Stimulated activated CD8-positive, alpha-beta memory T cell treated with anti-CD3 and anti-CD28 coated beads, Interleukin-12 subunit alpha, Interleukin-12 subunit beta, amount 100 ng/mL, for 4 hours (primary cell): ENCODE measurements around the gene ANK2.

Experiments used
- DNase-seq: peaks from one replicate; pipeline ENCODE4 v3.0.0-alpha.2; 2020; ENCODE audit warnings: low read depth

ANK2 gene

GRCh38 chr4:113289766-113290165, 240.3 kb downstream of the ANK2 start:
- no peak for DNase-seq

DNA sequence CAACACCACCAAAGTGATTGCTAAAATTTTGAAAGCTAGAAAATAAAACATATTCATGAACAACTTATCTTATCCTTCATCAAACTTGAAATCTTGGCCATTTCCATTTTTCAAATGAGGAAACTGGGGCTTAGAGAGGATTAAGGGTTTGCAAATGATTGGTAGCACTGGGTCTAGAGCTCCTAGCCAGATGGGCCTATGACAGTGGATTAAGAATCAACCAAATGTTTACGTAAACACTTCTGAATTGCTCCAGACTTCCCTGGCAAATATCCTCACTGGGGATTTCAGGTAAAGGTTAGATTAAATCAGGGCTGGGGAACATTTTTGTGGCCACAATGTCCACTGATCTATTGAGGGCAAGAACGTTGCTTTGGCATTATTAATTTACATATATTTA, 241.2 kb downstream of the ANK2 start:
- no peak for DNase-seq

DNA sequence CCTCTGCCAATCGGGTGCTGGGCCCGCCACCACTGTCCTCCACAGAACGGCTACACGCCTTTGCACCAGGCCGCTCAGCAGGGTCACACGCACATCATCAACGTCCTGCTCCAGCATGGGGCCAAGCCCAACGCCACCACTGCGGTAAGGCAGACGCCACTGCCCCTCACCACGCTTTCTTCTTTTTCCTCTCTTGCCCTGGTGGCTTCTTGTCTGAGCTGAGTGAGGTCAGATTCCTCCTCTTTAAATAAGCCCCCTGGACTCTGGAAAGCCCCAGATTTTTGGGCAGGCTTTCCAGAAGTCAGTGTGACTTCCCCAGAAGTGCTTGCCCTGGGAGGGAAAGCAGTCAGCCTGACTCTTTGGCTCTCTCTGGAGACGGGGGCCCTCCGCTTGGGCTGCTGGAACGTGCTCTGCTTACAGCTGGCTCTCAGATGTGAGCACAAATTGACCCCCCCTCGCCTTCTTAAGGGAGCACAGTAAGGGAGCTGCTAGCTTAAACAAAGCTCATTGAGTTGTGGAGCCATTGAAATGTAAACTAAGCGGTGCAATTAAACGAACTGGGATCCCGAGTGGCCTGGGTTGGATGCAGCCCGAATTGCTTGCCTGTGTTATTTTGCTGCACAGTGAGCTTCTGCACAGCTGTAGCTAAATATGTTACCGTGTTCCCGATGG, 243.1 kb downstream of the ANK2 start:
- DNase-seq: no peak

DNA sequence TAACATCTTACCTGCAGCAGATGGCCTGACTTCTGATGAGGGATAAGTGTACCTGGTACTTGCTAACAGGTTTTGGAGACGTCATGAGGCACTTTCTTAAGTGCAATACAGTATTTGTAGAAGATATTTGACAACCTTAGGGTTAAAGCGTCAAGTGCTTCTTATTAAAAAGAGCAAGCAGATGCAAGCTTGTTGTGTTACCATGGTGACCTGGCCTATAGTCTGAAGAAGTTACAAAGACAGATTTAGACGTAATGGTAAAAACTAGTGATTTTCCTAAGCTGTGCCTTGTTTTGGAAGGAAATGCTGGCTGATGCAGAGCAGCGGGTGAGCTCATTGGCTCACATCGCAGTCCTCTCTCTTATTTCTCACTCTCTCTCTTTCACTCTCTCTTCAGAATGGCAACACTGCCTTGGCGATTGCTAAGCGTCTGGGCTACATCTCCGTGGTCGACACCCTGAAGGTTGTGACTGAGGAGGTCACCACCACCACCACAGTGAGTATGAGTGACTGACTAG, 243.6 kb downstream of the ANK2 start:
- no peak for DNase-seq

DNA sequence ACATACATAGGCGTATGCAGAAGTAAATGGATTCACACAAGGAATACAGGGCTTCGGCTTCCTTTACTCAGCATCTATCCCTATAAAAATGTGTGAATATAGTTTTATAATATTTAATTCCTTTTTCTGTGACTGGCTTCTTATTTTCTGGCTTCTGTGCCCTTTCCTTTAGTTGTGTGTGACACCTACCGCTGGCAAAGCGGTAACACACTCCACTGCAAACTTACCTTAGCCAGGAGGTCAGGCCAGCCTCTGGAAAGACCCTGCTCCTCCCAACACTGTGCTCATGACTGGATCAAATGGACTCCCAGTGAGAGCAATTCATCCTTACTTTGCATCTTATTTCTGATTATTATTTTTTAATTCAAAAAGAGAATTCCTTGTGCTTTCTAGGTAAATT, 244.2 kb downstream of the ANK2 start:
- DNase-seq: no peak

DNA sequence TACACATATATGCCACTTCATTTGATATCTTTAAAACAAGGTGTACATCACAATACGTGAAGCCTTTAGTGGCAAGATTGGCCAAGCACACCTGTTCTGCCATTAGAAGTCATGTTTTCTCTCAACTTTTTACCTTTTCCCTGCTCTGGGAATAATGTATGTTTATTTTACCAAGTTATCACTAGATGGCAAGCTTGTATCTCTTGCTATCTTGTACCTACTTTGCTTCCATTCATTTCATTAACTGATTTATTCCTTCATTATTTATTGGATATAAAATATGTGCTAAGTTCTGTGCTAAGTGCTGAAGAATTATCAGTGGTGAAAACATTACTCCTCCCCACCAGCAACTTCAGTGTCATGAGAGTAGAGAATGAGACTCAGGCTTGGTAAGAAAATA, 245.5 kb downstream of the ANK2 start:
- DNase-seq: no peak

- DNase-seq: no peak
Observed at GRCh38 chr4:113300471-113300928, 251.0 kb downstream of the ANK2 start.

GRCh38 chr4:113302051-113302450, 252.6 kb downstream of the ANK2 start:
- DNase-seq: no peak

- DNase-seq: no peak
Observed at GRCh38 chr4:113303315-113303714, 253.9 kb downstream of the ANK2 start.

GRCh38 chr4:113311047-113311446, 261.6 kb downstream of the ANK2 start:
- no peak for DNase-seq

GRCh38 chr4:113312529-113312928, 263.1 kb downstream of the ANK2 start:
- no peak for DNase-seq

- DNase-seq: no peak
Observed at GRCh38 chr4:113314426-113314825, 265.0 kb downstream of the ANK2 start.

- no peak for DNase-seq
Observed at GRCh38 chr4:113316879-113317278, 267.4 kb downstream of the ANK2 start.

DNA sequence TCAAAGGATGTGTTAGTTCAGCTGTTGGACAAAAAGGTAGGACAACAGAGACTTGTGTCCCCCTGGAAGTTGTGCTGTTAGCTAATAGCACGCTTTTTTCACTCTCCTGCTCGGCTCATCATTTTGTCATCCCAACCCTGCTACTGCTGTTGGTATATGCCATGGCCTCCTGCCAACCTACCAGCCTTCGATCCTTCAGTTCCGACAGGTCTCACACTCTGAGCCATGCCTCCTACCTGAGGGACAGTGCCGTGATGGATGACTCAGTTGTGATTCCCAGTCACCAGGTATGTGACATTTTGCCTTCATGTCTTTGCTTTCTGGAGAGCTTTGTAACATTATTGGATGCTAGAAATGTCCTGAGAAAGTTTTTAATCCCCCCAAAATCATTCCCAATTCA, 268.1 kb downstream of the ANK2 start:
- no peak for DNase-seq

- no peak for DNase-seq
Observed at GRCh38 chr4:113322736-113323135, 273.3 kb downstream of the ANK2 start.

- DNase-seq: no peak
Observed at GRCh38 chr4:113325876-113326615, 276.6 kb downstream of the ANK2 start.

DNA sequence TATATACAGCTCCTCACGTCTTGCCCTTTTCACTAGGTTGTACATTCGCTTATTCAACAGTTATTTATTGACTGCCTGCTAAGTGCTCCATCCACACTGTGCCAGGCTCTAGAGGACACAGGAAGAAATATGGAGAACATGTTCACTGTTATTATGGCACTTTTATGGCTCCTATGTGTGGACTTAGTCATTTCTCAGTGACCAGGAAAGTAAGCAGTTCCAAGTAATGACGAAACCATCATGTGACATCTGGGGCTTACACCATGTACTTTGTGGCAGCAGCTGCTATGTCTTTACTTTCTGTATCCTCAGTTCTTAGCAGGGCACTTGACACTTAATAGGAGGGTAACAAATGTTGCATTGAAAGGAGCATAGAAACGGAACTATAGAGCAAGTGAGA, 278.0 kb downstream of the ANK2 start:
- DNase-seq: no peak

GRCh38 chr4:113328514-113328913, 279.1 kb downstream of the ANK2 start:
- no peak for DNase-seq

DNA sequence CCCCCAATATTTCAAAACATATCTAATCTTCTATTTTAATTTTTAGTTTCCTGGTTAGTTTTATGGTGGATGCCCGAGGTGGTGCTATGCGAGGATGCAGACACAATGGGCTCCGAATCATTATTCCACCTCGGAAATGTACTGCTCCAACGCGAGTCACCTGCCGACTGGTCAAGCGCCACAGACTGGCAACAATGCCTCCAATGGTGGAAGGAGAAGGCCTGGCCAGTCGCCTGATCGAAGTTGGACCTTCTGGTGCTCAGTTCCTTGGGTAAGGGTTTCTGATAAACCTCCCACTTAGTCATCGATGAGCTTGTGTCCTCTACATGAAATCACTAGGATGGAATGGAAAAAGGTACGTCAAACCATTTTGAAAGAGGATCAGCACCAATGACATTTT, 280.7 kb downstream of the ANK2 start:
- DNase-seq: no peak

GRCh38 chr4:113331811-113332210, 282.4 kb downstream of the ANK2 start:
- DNase-seq: no peak

DNA sequence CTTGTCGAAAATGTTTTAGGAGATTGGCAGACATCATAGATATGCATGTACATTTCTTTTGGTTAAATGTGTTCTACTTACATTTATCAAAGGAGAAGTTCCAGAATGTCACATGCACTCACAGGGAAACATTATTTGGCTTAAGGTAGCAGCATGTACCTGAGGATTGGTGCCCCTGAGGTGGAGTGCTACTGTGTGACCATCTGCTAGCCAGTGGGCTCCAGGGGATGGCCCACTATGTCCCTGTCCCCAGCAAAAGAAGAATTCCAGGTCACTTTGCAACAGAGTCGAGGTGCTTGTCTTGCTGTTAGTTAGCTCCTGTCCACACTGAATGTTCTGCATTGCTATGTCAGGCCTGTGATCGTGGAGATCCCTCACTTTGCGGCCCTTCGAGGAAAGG, 283.2 kb downstream of the ANK2 start:
- DNase-seq: no peak

- DNase-seq: no peak
Observed at GRCh38 chr4:113335746-113336145, 286.3 kb downstream of the ANK2 start.

- no peak for DNase-seq
Observed at GRCh38 chr4:113336556-113336955, 287.1 kb downstream of the ANK2 start.

DNA sequence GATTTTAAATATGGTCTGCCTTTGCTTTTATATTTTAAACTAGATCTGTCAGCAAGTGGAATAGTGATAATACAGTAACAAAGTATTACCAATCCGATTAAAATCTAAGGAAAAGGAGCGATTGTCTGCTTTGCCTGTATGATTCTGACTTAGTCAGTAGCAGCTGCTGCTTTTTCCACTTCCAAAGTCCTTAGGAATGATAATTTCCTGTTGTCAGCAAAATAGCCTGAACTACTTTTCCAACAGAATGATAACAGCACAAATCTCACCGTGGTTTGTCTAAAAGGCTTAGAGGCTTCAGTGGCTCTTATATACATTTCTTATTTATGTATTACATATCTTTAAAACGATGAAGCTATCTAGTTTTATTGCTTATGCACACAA, 290.0 kb downstream of the ANK2 start:
- no peak for DNase-seq
